Central memory CD4-positive, alpha-beta T cell (primary cell): ENCODE measurements around the gene ENOX1.
"Not testable (repeated sequence)": the region's sequence is repeated elsewhere in the genome, so short reads cannot be mapped to it uniquely, and the experiment has no call there.

Experiments used
- DNase-seq: peaks from one replicate; pipeline ENCODE4 v3.0.0; 2022

Gene ENOX1

GRCh38 chr13:43416408-43416807 is 370.4 kb downstream of the ENOX1 start:
- DNase-seq = not testable (repeated sequence)

- not testable (repeated sequence) for DNase-seq
Measured at GRCh38 chr13:43415903-43416391, 370.8 kb downstream of the ENOX1 start.

- no peak for DNase-seq
Measured at GRCh38 chr13:43414111-43414510, 372.7 kb downstream of the ENOX1 start.

- DNase-seq = no peak
Measured at GRCh38 chr13:43411741-43412140, 375.0 kb downstream of the ENOX1 start.

- no peak for DNase-seq
Measured at GRCh38 chr13:43411211-43411610, 375.6 kb downstream of the ENOX1 start.

GRCh38 chr13:43408274-43408673 is 378.5 kb downstream of the ENOX1 start:
- DNase-seq = no peak

- DNase-seq = no peak
Measured at GRCh38 chr13:43407023-43407581, 379.7 kb downstream of the ENOX1 start.

- no peak for DNase-seq
Measured at GRCh38 chr13:43405457-43405856, 381.3 kb downstream of the ENOX1 start.

GRCh38 chr13:43402380-43402779 is 384.4 kb downstream of the ENOX1 start:
- DNase-seq = no peak

- no peak for DNase-seq
Measured at GRCh38 chr13:43401361-43401760, 385.4 kb downstream of the ENOX1 start.

GRCh38 chr13:43397111-43397510 is 389.7 kb downstream of the ENOX1 start:
- DNase-seq = no peak

- no peak for DNase-seq
Measured at GRCh38 chr13:43391036-43391435, 395.7 kb downstream of the ENOX1 start.

GRCh38 chr13:43390619-43391018 is 396.2 kb downstream of the ENOX1 start:
- DNase-seq = no peak

GRCh38 chr13:43389983-43390382 is 396.8 kb downstream of the ENOX1 start:
- no peak for DNase-seq

GRCh38 chr13:43389573-43389972 is 397.2 kb downstream of the ENOX1 start:
- no peak for DNase-seq

- no peak for DNase-seq
Measured at GRCh38 chr13:43388282-43389034, 398.3 kb downstream of the ENOX1 start.

GRCh38 chr13:43387880-43388279 is 398.9 kb downstream of the ENOX1 start:
- DNase-seq = no peak

- DNase-seq = no peak
Measured at GRCh38 chr13:43383498-43384165, 403.1 kb downstream of the ENOX1 start.

GRCh38 chr13:43379738-43380137 is 407.0 kb downstream of the ENOX1 start:
- no peak for DNase-seq

- no peak for DNase-seq
Measured at GRCh38 chr13:43377973-43378372, 408.8 kb downstream of the ENOX1 start.

- no peak for DNase-seq
Measured at GRCh38 chr13:43377149-43377548, 409.6 kb downstream of the ENOX1 start.

- no peak for DNase-seq
Measured at GRCh38 chr13:43376596-43376995, 410.2 kb downstream of the ENOX1 start.

- DNase-seq = no peak
Measured at GRCh38 chr13:43375797-43376465, 410.8 kb downstream of the ENOX1 start.
